H9 (cell line): Measurements from ENCODE around the gene STARD10. TPM values are rescaled to one million over a fixed set of nuclear protein-coding genes. Genes with fewer than 3 reads are reported as not detected.
A peak's percentile ranks its signal among the peaks of the same experiment; 100 is the strongest.

Experiments used
- DNase-seq: peaks from one replicate; pipeline ENCODE4 v3.0.0-alpha.2; 2017
- H2AFZ ChIP-seq: one replicate; pipeline ENCODE4 v1.6.1; 2013; ENCODE audit warnings: mild to moderate bottlenecking, low read length, control low read depth, moderate library complexity
- H2AK5ac ChIP-seq: 2 replicates; pipeline ENCODE4 v1.6.1; 2013; ENCODE audit warnings: low read length, control low read depth, mixed read lengths; ENCODE audit not compliant: insufficient read length
- H2BK120ac ChIP-seq: one replicate; pipeline ENCODE4 v1.6.1; 2013; ENCODE audit warnings: low read depth, mild to moderate bottlenecking, low read length, control low read depth, inconsistent platforms; ENCODE audit not compliant: poor library complexity, severe bottlenecking
- H2BK12ac ChIP-seq: 2 replicates; pipeline ENCODE4 v1.6.1; 2013; ENCODE audit warnings: low read length, control low read depth, mixed read lengths, low read depth; ENCODE audit not compliant: insufficient read length
- H2BK15ac ChIP-seq: 2 replicates; pipeline ENCODE4 v1.6.1; 2013; ENCODE audit warnings: low read depth, low read length, control low read depth
- H2BK20ac ChIP-seq: one replicate; pipeline ENCODE4 v1.6.1; 2013; ENCODE audit warnings: low read depth, mild to moderate bottlenecking, low read length, control low read depth, inconsistent platforms; ENCODE audit not compliant: poor library complexity, severe bottlenecking
- H2BK5ac ChIP-seq: 2 replicates; pipeline ENCODE4 v1.6.1; 2013; ENCODE audit warnings: low read length, control low read depth, mixed read lengths; ENCODE audit not compliant: insufficient read length
- H3K14ac ChIP-seq: 2 replicates; pipeline ENCODE4 v1.6.1; 2013; ENCODE audit warnings: low read length, control low read depth; ENCODE audit not compliant: insufficient read depth
- H3K18ac ChIP-seq: 2 replicates; pipeline ENCODE4 v1.6.1; 2013; ENCODE audit warnings: low read depth, mild to moderate bottlenecking, mixed read lengths, low read length, control low read depth; ENCODE audit not compliant: insufficient read length
- H3K23ac ChIP-seq: 2 replicates; pipeline ENCODE4 v1.6.1; 2013; ENCODE audit warnings: low read length, control low read depth, mixed read lengths, low read depth; ENCODE audit not compliant: insufficient read length
- H3K23me2 ChIP-seq: 2 replicates; pipeline ENCODE4 v1.6.1; 2013; ENCODE audit warnings: low read depth, mild to moderate bottlenecking, mixed read lengths, low read length, control low read depth; ENCODE audit not compliant: insufficient read length, poor library complexity, severe bottlenecking
- H3K27ac ChIP-seq: 2 replicates; pipeline ENCODE4 v1.5.1; 2013; ENCODE audit warnings: low read length, control low read depth, mixed read lengths, low read depth; ENCODE audit not compliant: insufficient read length
- H3K27me3 ChIP-seq: 2 replicates; pipeline ENCODE4 v1.6.1; 2013; ENCODE audit warnings: low read length, control low read depth, inconsistent platforms; ENCODE audit not compliant: insufficient read depth
- H3K4ac ChIP-seq: 2 replicates; pipeline ENCODE4 v1.6.1; 2013; ENCODE audit warnings: low read depth, mild to moderate bottlenecking, control low read depth, inconsistent platforms, low read length, moderate library complexity
- H3K4me1 ChIP-seq: 2 replicates; pipeline ENCODE4 v1.6.1; 2013; ENCODE audit warnings: low read length, control low read depth, inconsistent platforms; ENCODE audit not compliant: insufficient read depth
- H3K4me2 ChIP-seq: 2 replicates; pipeline ENCODE4 v1.6.1; 2013; ENCODE audit warnings: low read length, control low read depth, mixed read lengths; ENCODE audit not compliant: insufficient read length, insufficient read depth
- H3K56ac ChIP-seq: 2 replicates; pipeline ENCODE4 v1.6.1; 2013; ENCODE audit warnings: low read depth, mild to moderate bottlenecking, mixed read lengths, low read length, control low read depth; ENCODE audit not compliant: insufficient read length
- H3K79me1 ChIP-seq: 2 replicates; pipeline ENCODE4 v1.6.1; 2013; ENCODE audit warnings: low read depth, mild to moderate bottlenecking, moderate library complexity, low read length, control low read depth, inconsistent platforms; ENCODE audit not compliant: insufficient read depth, poor library complexity, severe bottlenecking
- H3K79me2 ChIP-seq: 2 replicates; pipeline ENCODE4 v1.6.1; 2013; ENCODE audit warnings: low read length, control low read depth, inconsistent platforms; ENCODE audit not compliant: insufficient read depth
- H3K9ac ChIP-seq: 2 replicates; pipeline ENCODE4 v1.6.1; 2013; ENCODE audit warnings: low read length, control low read depth, mixed read lengths; ENCODE audit not compliant: insufficient read length; ENCODE audit errors: extremely low read depth
- H3K9me3 ChIP-seq: one replicate; pipeline ENCODE4 v1.6.1; 2013; ENCODE audit warnings: low read depth, low read length, inconsistent platforms; ENCODE audit not compliant: control insufficient read depth
- H3T11ph ChIP-seq: one replicate; pipeline ENCODE4 v1.6.1; 2013; ENCODE audit warnings: mild to moderate bottlenecking, low read length, control low read depth, inconsistent platforms
- H4K20me1 ChIP-seq: one replicate; pipeline ENCODE4 v1.6.1; 2013; ENCODE audit not compliant: control insufficient read depth, insufficient read length, insufficient read depth
- H4K5ac ChIP-seq: 2 replicates; pipeline ENCODE4 v1.6.1; 2013; ENCODE audit warnings: low read depth, mild to moderate bottlenecking, mixed read lengths, low read length, control low read depth; ENCODE audit not compliant: insufficient read length
- H4K8ac ChIP-seq: replicated peaks from 2 replicates; pipeline ENCODE4 v1.6.1; 2013; ENCODE audit warnings: low read length, control low read depth, mixed read lengths, low read depth; ENCODE audit not compliant: insufficient read length
- H4K91ac ChIP-seq: 2 replicates; pipeline ENCODE4 v1.6.1; 2013; ENCODE audit warnings: low read depth, mild to moderate bottlenecking, moderate library complexity, mixed read lengths, low read length, control low read depth; ENCODE audit not compliant: insufficient read length
- H3K27ac Mint-ChIP-seq, 3 experiments: 2 replicates in 2 of 3; 3 replicates in 1 of 3; pipeline ENCODE4 v1.8.0; 2020 to 2021; ENCODE audit warnings: mixed read lengths in 3 of 3, mild to moderate bottlenecking in 1 of 3, moderate library complexity in 1 of 3
- H3K27me3 Mint-ChIP-seq: 2 replicates; pipeline ENCODE4 v1.8.0; 2021; ENCODE audit warnings: low read depth, mild to moderate bottlenecking, moderate library complexity, mixed read lengths
- H3K36me3 Mint-ChIP-seq, 3 experiments: 2 replicates in 2 of 3; 3 replicates in 1 of 3; pipeline ENCODE4 v1.8.0; 2020 to 2021; ENCODE audit warnings: low read depth in 3 of 3, mixed read lengths in 3 of 3; ENCODE audit not compliant: insufficient read depth in 1 of 3
- H3K4me1 Mint-ChIP-seq, 2 experiments: 2 replicates each; pipeline ENCODE4 v1.8.0; 2020; ENCODE audit warnings: mixed read lengths in 2 of 2
- H3K4me3 Mint-ChIP-seq, 2 experiments: 2 replicates in 1 of 2; 3 replicates in 1 of 2; pipeline ENCODE4 v1.8.0; 2020 to 2021; ENCODE audit warnings: mild to moderate bottlenecking in 2 of 2, mixed read lengths in 2 of 2, moderate library complexity in 1 of 2
- H3K9me3 Mint-ChIP-seq, 2 experiments: 2 replicates in 1 of 2; 3 replicates in 1 of 2; pipeline ENCODE4 v1.8.0; 2020; ENCODE audit warnings: mild to moderate bottlenecking in 2 of 2, mixed read lengths in 2 of 2, moderate library complexity in 1 of 2
- WGBS: extraction: QIAGEN DNeasy Blood & Tissue Kit; methylation state at CpG from one replicate; pipeline ENCODE4 v1.1.7; 2013; ENCODE audit warnings: missing lambda C conversion rate, low lambda C conversion rate, mixed read lengths; ENCODE audit not compliant: insufficient read length; ENCODE audit errors: extremely low coverage; 5-methylcytosine and 5-hydroxymethylcytosine counted together
- total RNA-seq: library from RNA; stranded (reverse); gene quantifications from 2 replicates; pipeline ENCODE4 v1.2.1, GENCODE V29; 2021
- TF ChIP-seq, protein P1 (sequence below): fragments of 200-600 bp; sonication (generic); conservative IDR thresholded peaks from 3 replicates; pipeline ENCODE4 v1.8.0; 2021; ENCODE audit warnings: antibody characterized with exemption, mild to moderate bottlenecking

The STARD10 gene
- total RNA-seq, 1 experiment from 2014 or later: 24.4 TPM

DNA sequence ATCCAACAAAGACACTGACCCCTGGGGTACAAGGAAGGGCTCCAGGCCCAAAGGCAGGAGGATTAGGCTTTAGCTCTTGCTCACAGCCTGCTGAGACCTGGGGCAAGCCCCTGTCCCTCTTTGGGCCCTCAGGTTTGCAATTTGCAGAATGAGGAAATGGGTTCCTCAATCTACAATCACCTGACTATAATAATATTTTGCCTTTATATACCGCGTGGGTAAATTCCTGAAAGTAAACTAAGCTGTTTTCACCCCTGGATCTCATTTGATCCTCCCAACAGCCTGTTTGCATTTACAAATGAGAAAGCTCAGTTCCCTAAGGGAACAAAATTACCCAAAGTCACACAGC lies 797 bp downstream of the STARD10 start:
- no peak overlapping the region for H2BK5ac ChIP-seq
- no peaks in the 10 kb centered on the region for H4K20me1 ChIP-seq
- H3K27ac ChIP-seq: no peak overlapping the region
- no peak overlapping the region for H3K4ac ChIP-seq
- Mint-ChIP-seq H3K4me3 (peak overlapping the region; percentile 99; a peak in 4 of 5 replicates), H3K27me3 (no peaks in the 10 kb centered on the region), H3K36me3 (no peaks in the 10 kb centered on the region), H3K9me3 (no peaks in the 10 kb centered on the region), H3K27ac (peak overlapping the region in 2 of 3 experiments; percentile 18 to 33; a peak in 2 of 7 replicates), H3K4me1 (peaks cover 19 to 27% of the 10 kb centered on the region in 2 experiments)
- H3K4me2 ChIP-seq: peak overlapping the region; percentile 50
- no peak overlapping the region for H3K18ac ChIP-seq
- TF ChIP-seq, protein P1, sequence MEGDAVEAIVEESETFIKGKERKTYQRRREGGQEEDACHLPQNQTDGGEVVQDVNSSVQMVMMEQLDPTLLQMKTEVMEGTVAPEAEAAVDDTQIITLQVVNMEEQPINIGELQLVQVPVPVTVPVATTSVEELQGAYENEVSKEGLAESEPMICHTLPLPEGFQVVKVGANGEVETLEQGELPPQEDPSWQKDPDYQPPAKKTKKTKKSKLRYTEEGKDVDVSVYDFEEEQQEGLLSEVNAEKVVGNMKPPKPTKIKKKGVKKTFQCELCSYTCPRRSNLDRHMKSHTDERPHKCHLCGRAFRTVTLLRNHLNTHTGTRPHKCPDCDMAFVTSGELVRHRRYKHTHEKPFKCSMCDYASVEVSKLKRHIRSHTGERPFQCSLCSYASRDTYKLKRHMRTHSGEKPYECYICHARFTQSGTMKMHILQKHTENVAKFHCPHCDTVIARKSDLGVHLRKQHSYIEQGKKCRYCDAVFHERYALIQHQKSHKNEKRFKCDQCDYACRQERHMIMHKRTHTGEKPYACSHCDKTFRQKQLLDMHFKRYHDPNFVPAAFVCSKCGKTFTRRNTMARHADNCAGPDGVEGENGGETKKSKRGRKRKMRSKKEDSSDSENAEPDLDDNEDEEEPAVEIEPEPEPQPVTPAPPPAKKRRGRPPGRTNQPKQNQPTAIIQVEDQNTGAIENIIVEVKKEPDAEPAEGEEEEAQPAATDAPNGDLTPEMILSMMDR: no peak
- H2BK12ac ChIP-seq: no peak overlapping the region
- H3K27me3 ChIP-seq: no peaks in the 10 kb centered on the region; the same call in 1 of the 2 replicates
- H3K56ac ChIP-seq: no peak overlapping the region
- H2AK5ac ChIP-seq: no peak overlapping the region
- no peaks in the 10 kb centered on the region for H3K23me2 ChIP-seq
- H2AFZ ChIP-seq: no peak overlapping the region
- peaks cover 3% of the 10 kb centered on the region; the same call in 1 of the 2 replicates for H3K4me1 ChIP-seq
- no peak overlapping the region for H3K9ac ChIP-seq
- no peak for DNase-seq
- no peak overlapping the region for H3K23ac ChIP-seq
- H4K5ac ChIP-seq: no peak overlapping the region
- H2BK15ac ChIP-seq: no peak overlapping the region
- H3K79me1 ChIP-seq: no peaks in the 10 kb centered on the region
- no peak overlapping the region for H4K8ac ChIP-seq
- H3K79me2 ChIP-seq: no peaks in the 10 kb centered on the region
- WGBS: no CpG with 5 or more reads among the region's 2 CpGs
- no peaks in the 10 kb centered on the region for H3K9me3 ChIP-seq
- H3K14ac ChIP-seq: no peak overlapping the region
- no peak overlapping the region for H2BK120ac ChIP-seq
- H4K91ac ChIP-seq: no peak overlapping the region
- H2BK20ac ChIP-seq: no peak overlapping the region
- H3T11ph ChIP-seq: no peak overlapping the region
